HG02798 (cell line): Measurements from ENCODE around the gene TAX1BP1.
"Not testable (repeated sequence)": the region's sequence is repeated elsewhere in the genome, so short reads cannot be mapped to it uniquely, and the experiment has no call there.

Experiments
- ATAC-seq: cut with Tn5 transposase; IDR thresholded peaks from one replicate; pipeline ENCODE4 v1.9.1; 2021; ENCODE audit warnings: mild to moderate bottlenecking; ENCODE audit not compliant: unreplicated experiment, poor library complexity

Gene TAX1BP1

GRCh38 chr7:27737616-27738015 is 2.3 kb upstream of the TAX1BP1 start:
- ATAC-seq, result no peak

- peak; percentile 34 for ATAC-seq
Observed at GRCh38 chr7:27739301-27739908, 557 bp upstream of the TAX1BP1 start.

DNA sequence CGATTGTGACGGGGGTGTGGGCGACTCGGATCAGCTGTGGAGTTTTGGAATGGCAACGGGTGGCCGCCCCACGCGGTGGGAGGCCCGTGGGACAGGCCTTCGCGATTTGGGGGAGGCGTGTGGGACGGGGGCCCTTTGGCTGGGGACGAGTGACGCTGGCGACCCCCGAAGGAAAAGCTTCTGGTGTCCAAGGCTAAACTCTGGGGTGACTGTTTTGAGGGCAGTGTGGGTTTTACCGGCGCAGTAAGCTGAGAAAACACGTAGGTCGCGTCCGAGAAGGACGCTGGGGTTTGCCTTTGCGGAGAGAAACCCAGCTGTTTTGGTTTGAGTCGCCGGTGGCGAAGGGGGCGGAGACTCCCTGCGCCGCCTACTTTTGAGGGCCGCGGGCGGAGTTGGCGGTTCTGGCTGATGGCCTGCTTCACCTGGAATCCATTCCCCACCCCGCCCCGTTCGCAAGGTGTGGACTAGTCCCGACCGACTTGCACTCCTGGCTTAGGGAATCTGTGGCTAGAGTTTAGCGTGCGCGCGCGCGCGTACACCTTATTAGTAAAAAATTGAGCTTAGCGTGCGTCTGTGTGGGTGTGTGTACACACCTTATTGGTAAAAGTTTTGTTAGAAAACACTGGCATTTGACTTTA is 606 bp downstream of the TAX1BP1 start:
- ATAC-seq, result peak; percentile 79

DNA sequence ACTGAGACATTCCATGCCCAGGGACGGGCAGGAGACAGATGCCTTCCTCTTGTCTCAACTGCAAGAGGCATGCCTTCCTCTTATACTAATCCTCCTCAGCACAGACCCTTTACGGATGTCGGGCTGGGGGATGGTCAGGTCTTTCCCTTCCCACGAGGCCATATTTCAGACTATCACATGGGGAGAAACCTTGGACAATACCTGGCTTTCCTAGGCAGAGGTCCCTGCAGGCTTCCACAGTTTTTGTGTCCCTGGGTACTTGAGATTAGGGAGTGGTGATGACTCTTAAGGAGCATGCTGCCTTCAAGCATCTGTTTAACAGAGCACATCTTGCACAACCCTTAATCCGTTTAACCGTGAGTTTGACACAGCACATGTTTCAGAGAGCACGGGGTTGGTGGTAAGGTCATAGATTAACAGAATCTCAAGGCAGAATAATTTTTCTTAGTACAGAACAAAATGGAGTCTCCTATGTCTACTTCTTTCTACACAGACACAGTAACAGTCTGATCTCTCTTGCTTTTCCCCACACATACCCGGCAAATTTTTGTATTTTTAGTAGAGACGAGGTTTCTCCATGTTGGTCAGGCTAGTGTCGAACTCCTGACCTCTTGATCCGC is 2.2 kb downstream of the TAX1BP1 start:
- not testable (repeated sequence) for ATAC-seq

DNA sequence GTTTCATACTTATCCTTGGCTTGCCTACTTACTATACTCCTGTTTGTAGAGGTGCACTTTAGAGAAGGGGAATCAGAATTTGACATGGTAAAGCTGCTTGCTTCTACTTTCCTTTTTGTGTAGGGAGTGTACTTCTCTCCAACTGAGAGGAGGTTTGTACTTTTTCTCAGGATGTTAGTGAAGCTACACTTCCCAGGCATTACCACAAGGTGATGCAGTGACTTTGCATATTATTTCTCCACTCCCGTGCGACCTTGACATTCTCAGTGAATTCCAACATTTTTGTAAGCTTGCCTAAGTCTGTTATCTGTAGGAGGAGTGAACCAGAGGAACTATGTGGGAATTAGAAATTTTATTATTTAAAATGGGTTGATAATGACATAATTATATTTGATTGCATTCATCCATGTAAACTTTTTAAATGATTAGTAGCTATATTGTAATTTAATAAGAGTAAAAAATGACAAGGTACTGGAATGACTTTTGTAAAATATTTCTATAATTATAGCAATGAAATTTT is 5.2 kb downstream of the TAX1BP1 start:
- ATAC-seq, result no peak

GRCh38 chr7:27746486-27746885 is 6.5 kb downstream of the TAX1BP1 start:
- ATAC-seq, result no peak

GRCh38 chr7:27746978-27747377 is 7.0 kb downstream of the TAX1BP1 start:
- no peak for ATAC-seq

- no peak for ATAC-seq
Observed at GRCh38 chr7:27747589-27748368, 7.8 kb downstream of the TAX1BP1 start.

DNA sequence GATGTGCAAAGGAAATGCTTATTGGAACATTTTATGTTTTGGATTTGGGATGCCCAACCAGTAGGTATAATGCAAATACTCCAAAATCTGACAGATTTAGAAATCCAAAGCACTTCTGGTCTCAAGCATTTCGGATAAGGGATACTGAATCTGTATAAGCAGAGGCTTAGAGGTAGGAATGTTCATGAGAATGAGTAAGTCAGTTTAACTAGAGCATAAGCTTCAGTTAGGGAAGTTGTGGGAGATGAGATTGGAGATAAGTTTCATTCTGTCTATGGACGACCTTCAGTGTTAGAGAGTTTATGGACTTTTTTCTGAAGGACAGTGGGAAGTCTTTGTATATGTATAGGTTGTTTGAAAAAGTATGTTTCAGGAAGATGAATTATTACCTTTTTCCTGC is 10.4 kb downstream of the TAX1BP1 start:
- no peak for ATAC-seq

- ATAC-seq, result no peak
Observed at GRCh38 chr7:27751888-27752660, 12.1 kb downstream of the TAX1BP1 start.

GRCh38 chr7:27753863-27754262 is 13.9 kb downstream of the TAX1BP1 start:
- ATAC-seq, result no peak

- ATAC-seq, result no peak
Observed at GRCh38 chr7:27756298-27756697, 16.3 kb downstream of the TAX1BP1 start.

DNA sequence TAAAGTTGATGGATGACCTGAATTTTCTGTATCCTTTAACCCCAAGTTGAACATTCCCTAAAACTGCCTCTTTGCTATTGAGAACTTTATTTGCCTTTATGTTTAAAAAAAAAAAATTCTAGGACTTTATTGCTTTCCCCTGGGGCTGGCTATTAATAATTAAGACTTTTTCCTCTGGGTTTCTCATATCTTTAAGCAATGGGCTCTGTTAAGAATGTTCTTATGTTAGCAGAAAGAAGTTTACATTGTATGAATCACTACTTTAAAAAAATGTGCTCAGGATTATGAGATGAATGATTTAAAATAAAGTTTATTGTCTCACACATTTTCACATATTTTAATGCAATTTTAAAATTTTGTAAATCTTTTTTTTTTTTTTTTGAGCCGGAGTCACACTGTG is 19.5 kb downstream of the TAX1BP1 start:
- ATAC-seq, result no peak

- ATAC-seq, result no peak
Observed at GRCh38 chr7:27762062-27762461, 22.1 kb downstream of the TAX1BP1 start.

DNA sequence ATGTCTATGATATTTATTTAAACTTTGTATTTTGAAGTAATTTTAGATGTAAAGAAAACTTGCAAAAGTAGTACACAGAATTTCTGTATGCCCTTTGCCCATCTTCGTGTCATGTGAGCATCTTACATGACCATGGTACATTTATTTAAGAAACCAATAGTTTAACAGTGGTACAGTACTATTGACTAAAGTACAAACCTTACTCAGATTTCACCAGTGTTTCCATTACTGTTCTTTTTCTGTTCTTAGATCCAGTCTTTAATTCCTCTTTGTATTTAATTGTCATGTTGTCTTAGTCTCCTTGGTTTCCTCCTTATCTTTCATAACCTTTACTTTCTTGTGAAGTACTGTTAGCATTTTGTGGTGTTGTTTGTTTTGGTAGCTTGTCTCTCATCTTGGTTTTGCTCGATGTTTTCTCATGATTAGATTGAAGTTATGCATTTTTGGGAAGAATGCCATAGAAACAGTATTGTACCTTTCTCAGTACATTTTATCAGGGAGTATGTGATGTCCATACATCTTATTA is 24.1 kb downstream of the TAX1BP1 start:
- no peak for ATAC-seq

GRCh38 chr7:27765841-27766240 is 25.9 kb downstream of the TAX1BP1 start:
- ATAC-seq, result no peak

- no peak for ATAC-seq
Observed at GRCh38 chr7:27767374-27767773, 27.4 kb downstream of the TAX1BP1 start.

DNA sequence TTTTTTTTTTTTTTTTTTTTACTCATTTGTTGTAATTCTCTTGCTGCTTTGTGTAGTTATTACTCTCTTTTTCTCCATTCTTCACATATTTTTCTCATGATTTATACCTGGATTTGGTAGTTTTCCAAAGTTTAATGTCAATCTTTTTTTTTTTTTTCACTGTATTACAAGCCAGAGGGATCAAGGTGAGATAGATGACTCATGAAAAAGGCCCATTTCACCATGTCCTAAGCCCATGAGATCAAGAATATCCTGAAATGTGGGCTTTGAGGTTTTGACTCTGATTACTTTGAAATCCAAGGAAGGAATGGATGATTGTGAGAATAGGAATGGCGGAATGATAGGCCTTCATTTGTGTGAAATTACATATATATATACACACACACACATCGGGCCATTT is 31.1 kb downstream of the TAX1BP1 start:
- ATAC-seq, result no peak

GRCh38 chr7:27774717-27775328 is 34.9 kb downstream of the TAX1BP1 start:
- ATAC-seq, result no peak
